Measurements from ENCODE around the gene WDR91.

Gene WDR91

GRCh38 chr7:135209225-135209834 lies 2.0 kb downstream of the WDR91 start:
- no peaks in the 10 kb centered on the region for H3K9me3 ChIP-seq (ENCODE audit: insufficient read depth, low read length, severe bottlenecking)
- no peak overlapping the region for H2AFZ ChIP-seq (ENCODE audit: low read depth, low read length)
- no peak overlapping the region for H3K4me2 ChIP-seq (ENCODE audit: insufficient read depth, low read length)
- no peaks in the 10 kb centered on the region for H3K27me3 ChIP-seq (ENCODE audit: insufficient read depth, low read length, poor library complexity)
- H3K9ac ChIP-seq (ENCODE audit: low read depth, low read length) = no peak overlapping the region
- no peak overlapping the region for H3K4me3 ChIP-seq (ENCODE audit: low read depth in 1 of 2, low read length in 2 of 2)
- no peaks in the 10 kb centered on the region for H3K79me2 ChIP-seq (ENCODE audit: insufficient read depth, low read length)
- no peaks in the 10 kb centered on the region; the same call in 1 of the 2 replicates for H3K36me3 ChIP-seq (ENCODE audit: insufficient read depth, low read length)
- no peaks in the 10 kb centered on the region for H4K20me1 ChIP-seq (ENCODE audit: insufficient read depth, low read length)
- DNase-seq = no peak
- TF ChIP-seq EZH2 (IDR thresholded peaks at IDR 0.05; ENCODE audit: borderline replicate concordance, low read depth, low read length, severe bottlenecking) (no peak), CTCF (IDR thresholded peaks at IDR 0.05; ENCODE audit: borderline replicate concordance, extremely low read depth, low read length, poor library complexity, severe bottlenecking) (no peak)
- ATAC-seq (ENCODE audit: insufficient read depth, low read depth) = no peak
- no peak overlapping the region for H3K27ac ChIP-seq (ENCODE audit: low read length)
- peaks cover 15% of the 10 kb centered on the region for H3K4me1 ChIP-seq (ENCODE audit: insufficient read depth, low read length)

GRCh38 chr7:135208102-135208793 lies 3.1 kb downstream of the WDR91 start:
- no peaks in the 10 kb centered on the region for H3K79me2 ChIP-seq (ENCODE audit: insufficient read depth, low read length)
- H3K9ac ChIP-seq (ENCODE audit: low read depth, low read length) = no peak overlapping the region
- no peaks in the 10 kb centered on the region for H4K20me1 ChIP-seq (ENCODE audit: insufficient read depth, low read length)
- DNase-seq (no peak), ATAC-seq (ENCODE audit: insufficient read depth, low read depth) (no peak)
- H3K36me3 ChIP-seq (ENCODE audit: insufficient read depth, low read length) = peaks cover 6% of the 10 kb centered on the region; the same call in 1 of the 2 replicates
- no peak overlapping the region for H3K4me3 ChIP-seq (ENCODE audit: low read depth in 1 of 2, low read length in 2 of 2)
- no peaks in the 10 kb centered on the region for H3K9me3 ChIP-seq (ENCODE audit: insufficient read depth, low read length, severe bottlenecking)
- H3K27ac ChIP-seq (ENCODE audit: low read length) = no peak overlapping the region
- H3K27me3 ChIP-seq (ENCODE audit: insufficient read depth, low read length, poor library complexity) = no peaks in the 10 kb centered on the region
- H3K4me1 ChIP-seq (ENCODE audit: insufficient read depth, low read length) = peaks cover 15% of the 10 kb centered on the region
- TF ChIP-seq CTCF (IDR thresholded peaks at IDR 0.05; ENCODE audit: borderline replicate concordance, extremely low read depth, low read length, poor library complexity, severe bottlenecking) (no peak), EZH2 (IDR thresholded peaks at IDR 0.05; ENCODE audit: borderline replicate concordance, low read depth, low read length, severe bottlenecking) (no peak)
- H3K4me2 ChIP-seq (ENCODE audit: insufficient read depth, low read length) = no peak overlapping the region
- no peak overlapping the region for H2AFZ ChIP-seq (ENCODE audit: low read depth, low read length)

- Histone ChIP-seq H3K79me2 (ENCODE audit: insufficient read depth, low read length) (no peaks in the 10 kb centered on the region), H3K4me2 (ENCODE audit: insufficient read depth, low read length) (no peak overlapping the region), H4K20me1 (ENCODE audit: insufficient read depth, low read length) (no peaks in the 10 kb centered on the region), H3K27ac (ENCODE audit: low read length) (no peak overlapping the region), H3K27me3 (ENCODE audit: insufficient read depth, low read length, poor library complexity) (no peaks in the 10 kb centered on the region), H3K9ac (ENCODE audit: low read depth, low read length) (no peak overlapping the region), H3K36me3 (ENCODE audit: insufficient read depth, low read length) (peaks cover 6% of the 10 kb centered on the region; the same call in 1 of the 2 replicates), H3K4me1 (ENCODE audit: insufficient read depth, low read length) (peaks cover 15% of the 10 kb centered on the region), H3K9me3 (ENCODE audit: insufficient read depth, low read length, severe bottlenecking) (no peaks in the 10 kb centered on the region), H3K4me3 (ENCODE audit: low read depth in 1 of 2, low read length in 2 of 2) (no peak overlapping the region), H2AFZ (ENCODE audit: low read depth, low read length) (no peak overlapping the region)
- DNase-seq (no peak), ATAC-seq (ENCODE audit: insufficient read depth, low read depth) (no peak)
- TF ChIP-seq EZH2 (IDR thresholded peaks at IDR 0.05; ENCODE audit: borderline replicate concordance, low read depth, low read length, severe bottlenecking) (no peak), CTCF (IDR thresholded peaks at IDR 0.05; ENCODE audit: borderline replicate concordance, extremely low read depth, low read length, poor library complexity, severe bottlenecking) (no peak)
Observed at GRCh38 chr7:135207406-135208101, 3.8 kb downstream of the WDR91 start.
